T1000 (cell line): ENCODE measurements around the gene OR9A2.
"Not testable (repeated sequence)": the region's sequence is repeated elsewhere in the genome, so short reads cannot be mapped to it uniquely, and the experiment has no call there.

ENCODE experiments used
- DNase-seq: peaks from one replicate; lab custom pipeline; 2025; ENCODE audit warnings: mixed read lengths; lab: John Stamatoyannopoulos, UW

OR9A2 gene

GRCh38 chr7:143018931-143019330 lies 8.0 kb downstream of the OR9A2 start:
- no peak for DNase-seq

DNA sequence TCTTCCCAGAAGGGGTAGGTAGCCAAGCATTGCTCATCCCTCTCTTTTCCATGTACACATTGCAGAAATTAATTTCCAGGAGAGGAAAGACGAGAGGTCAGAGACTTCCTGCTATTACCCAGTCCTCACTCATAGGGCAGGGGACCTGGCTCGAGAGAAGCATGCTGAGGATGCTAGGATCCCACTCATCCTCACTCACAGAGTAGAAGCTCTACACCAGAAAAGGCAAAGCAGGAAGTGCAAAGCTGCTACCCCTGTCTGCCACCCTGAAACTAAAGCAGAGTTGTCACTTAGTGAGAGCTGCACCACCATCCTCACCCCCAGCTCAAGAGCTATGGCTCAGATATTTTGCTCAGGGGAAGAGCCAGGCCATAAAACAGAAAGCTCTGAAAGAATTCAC lies 9.9 kb downstream of the OR9A2 start:
- no peak for DNase-seq

GRCh38 chr7:143015926-143016490 lies 10.9 kb downstream of the OR9A2 start:
- DNase-seq: no peak

GRCh38 chr7:143015084-143015483 lies 11.8 kb downstream of the OR9A2 start:
- no peak for DNase-seq

GRCh38 chr7:143013893-143014292 lies 13.0 kb downstream of the OR9A2 start:
- DNase-seq: no peak

- no peak for DNase-seq
Measured at GRCh38 chr7:143013473-143013872, 13.5 kb downstream of the OR9A2 start.

DNA sequence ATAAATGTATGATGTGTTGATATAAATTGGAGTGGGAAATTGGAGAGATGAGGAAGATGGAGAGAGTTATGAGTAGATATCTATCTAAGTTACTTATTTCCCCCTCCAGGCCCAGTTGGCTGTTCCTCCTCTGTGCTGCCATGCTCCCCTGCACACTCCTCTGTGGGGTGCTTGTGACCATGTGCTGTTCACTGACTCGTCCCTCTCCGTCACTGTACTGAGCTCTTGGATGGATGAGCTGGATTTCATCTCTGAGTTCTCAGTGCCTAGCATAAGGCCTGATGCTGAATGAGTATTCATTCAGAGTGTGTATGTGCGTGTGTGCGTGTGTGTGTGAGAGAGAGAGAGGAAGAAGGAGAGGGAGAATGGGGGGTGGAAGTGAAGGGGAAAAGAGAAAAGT lies 14.5 kb downstream of the OR9A2 start:
- DNase-seq: no peak

DNA sequence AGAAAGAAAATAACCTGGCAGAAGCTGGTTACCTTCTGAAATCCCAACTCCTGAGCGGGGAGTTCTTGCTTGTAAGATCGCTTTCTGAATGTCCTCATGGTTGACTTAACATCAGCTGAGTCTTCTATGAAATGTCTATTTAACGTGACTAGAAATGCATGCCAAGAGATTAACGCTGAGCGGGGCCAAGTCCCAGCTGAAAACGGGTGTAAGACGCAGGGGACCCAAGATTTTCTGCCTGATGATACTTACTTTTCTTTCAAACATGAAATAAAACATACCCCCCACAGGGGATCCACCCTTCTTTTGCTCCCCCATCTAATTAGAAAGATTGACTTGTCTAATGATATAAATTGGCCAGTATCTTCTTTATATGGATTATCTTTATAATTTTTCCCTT lies 14.9 kb downstream of the OR9A2 start:
- DNase-seq: no peak

- DNase-seq: peak; percentile 35
Measured at GRCh38 chr7:143008007-143008901, 18.7 kb downstream of the OR9A2 start.

DNA sequence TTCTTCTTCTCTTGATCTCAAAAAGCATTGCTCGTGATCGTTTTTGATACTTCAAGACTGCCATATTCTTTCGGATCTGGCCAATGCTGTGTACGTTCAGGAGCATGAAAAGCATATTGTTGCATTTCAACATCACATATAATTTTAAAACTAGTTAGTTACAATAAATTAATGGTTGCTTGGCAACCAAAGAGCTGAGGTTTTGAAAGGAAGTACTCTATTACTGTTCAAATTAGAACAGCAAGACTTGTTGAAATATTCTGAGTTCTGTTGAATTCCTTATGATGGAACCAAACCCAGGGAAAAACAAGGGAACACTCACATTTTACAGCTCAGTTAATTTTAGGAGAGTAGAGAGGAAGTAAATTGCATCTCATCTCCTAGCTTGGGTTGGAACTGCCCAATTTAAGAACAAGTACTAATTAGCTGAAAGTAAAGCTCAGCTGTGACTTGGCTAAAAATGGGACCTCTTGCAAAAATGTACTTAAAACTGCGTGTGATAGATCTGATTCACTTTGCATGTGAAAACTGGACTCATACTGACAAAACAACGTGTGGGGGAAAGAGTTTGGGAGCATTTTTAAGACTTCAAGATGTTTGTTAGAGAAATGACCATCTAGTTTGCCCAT lies 21.2 kb downstream of the OR9A2 start:
- no peak for DNase-seq

GRCh38 chr7:143003393-143004051 lies 23.4 kb downstream of the OR9A2 start:
- DNase-seq: peak; percentile 2

- no peak for DNase-seq
Measured at GRCh38 chr7:143002898-143003297, 24.0 kb downstream of the OR9A2 start.

DNA sequence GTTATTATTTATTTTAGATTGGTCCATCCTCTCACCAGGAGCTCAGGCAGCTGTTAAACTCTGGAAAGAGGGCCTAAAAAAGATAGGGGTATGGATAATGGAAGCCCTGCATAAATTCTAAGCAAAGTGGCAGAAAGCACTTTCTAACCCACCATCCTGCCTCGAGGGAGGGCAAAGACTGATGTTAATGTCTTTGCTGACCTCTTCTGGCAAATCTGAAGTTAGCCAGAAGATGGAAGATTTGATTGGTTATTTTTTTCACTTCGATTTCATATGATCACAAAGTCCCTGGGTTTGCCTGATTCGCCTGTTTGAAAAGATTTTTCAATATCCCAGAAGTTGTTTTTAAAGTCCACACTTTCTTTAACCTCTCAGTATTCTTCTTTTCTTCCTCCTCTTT lies 24.8 kb downstream of the OR9A2 start:
- DNase-seq: no peak

DNA sequence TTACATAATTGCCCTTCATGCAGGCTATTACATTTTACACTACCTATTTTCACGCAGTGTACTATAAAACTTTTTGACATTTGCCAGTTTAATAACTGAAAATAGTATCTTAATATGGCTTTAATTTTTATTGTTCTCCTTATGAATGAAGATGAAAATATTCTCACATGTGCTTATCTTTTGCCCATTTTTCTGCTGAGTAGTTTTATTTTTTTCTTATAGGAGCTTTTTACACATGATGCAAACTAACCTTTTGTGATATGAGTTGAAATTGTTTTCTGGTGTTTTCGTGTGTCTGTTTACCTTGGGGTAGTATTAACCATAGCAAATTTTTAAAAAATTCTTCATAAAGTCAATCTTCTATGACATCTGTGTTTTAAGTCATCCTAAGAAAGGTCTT lies 26.3 kb downstream of the OR9A2 start:
- no peak for DNase-seq

GRCh38 chr7:142999793-143000192 lies 27.1 kb downstream of the OR9A2 start:
- no peak for DNase-seq

DNA sequence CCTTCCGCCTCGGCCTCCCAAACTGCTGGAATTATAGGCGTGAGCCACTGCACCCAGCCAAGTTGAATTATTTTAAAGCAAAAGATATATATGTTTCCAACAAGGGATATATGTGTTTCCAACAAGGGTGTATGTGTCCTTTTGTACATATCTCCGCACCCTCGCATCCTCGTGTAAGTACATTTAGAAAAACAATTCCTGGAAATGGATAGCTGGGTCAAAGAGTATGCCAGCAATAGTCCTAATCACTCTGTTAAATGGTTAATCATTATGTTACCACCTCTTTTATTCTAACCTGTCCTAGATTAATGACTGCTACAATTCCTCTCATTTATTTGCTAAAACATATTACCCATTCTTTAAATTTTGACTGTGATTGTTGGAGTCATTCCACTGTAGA lies 28.0 kb downstream of the OR9A2 start:
- DNase-seq: no peak

DNA sequence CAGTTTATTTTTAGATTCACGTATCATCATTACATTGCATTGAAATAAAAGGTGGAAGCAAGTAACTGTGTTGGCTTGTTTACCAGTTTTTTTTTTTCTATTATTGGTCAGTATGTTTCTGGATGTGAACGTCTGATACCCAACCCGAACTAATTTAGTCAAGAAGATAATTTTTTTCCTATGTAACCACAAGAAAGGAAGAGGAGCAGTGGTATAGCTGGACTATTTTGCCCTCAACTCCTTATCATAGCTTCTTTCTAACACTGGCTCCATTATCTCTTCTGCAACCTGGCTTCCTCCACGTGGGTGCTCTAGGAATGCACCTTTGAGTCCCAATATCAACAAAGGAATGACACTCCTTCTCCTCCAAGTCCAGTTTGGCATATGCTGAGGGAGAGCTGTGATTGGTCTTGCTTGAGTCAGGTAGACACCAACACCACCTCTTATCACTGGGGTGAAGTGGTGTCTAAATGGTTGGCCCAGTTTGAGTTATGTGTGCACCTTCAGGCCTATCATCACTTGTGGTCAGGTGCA lies 29.4 kb downstream of the OR9A2 start:
- DNase-seq: no peak

DNA sequence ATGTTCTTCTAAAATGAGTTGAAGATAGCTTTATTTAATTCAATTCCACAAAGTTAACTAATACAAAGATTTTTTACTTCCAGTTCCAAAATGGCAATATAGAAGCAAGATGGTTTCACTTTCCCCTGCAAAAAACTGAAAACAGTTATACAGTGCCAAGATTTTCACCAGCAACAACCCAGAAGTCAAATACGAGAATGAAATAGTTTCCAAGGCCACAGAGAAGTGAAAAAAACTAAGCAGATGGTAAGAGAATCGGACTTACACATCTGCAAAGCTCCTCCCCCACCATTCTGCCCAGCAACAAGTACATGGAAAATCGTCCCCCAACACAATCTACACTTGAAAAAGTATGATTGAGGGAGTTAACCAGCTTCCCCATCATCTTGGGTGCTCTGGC lies 34.5 kb downstream of the OR9A2 start:
- DNase-seq: no peak

DNA sequence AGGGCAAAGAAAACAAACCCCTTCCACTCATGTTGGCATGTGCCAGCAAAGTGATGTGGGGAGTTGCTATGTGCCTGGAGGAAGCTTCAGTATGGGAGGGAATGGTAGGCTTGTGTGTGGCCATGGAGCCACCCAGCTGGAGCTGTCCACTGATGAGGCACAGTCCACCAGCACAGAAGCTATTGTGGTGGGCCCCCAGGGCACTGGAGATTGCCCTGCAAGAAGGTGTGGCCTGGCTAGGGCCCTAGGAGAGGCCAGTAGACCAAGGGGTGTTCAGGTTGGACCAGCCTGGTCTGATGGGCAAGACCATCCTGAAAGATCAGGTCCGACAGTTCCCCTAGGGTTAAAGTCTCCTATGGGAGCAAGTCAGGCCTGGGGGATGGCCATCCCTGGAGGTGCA lies 42.6 kb downstream of the OR9A2 start:
- DNase-seq: no peak

DNA sequence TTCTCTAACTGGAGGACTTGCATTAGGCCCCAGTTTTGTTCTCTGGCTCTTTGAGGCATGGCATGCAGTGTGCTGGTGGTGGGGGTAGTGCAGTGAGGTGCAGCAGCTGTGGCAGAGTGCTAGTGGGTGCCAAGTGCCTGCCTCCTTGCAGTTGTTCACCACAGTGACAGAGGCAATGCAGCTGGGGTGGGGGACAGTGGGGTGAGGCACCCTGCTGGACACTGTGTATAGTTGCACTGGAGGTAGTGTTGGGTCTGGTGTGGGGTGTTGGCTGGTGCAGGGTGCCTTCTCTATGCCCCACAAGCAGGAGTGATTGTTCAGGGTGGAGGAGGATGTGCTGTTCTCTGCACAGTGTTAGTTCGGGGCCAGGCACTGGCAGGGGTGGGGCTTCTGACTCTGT lies 43.1 kb downstream of the OR9A2 start:
- no peak for DNase-seq

DNA sequence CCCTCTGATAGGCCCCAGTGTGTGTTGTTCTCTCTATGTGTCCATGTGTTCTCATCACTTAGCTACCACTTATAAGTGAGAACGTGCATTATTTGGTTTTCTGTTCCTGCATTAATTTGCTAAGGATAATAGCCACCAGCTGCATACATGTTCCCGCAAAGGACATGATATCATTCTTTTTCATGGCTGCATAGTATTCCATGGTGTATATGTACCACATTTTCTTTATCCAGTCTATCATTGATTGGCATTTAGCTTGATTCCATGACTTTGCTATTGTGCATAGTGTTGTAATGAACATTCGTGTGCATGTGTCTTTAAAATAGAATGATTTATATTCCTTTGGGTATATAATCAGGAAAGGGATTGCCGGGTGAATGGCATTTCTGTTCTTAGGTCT lies 48.5 kb downstream of the OR9A2 start:
- not testable (repeated sequence) for DNase-seq
